Tibial nerve (tissue), 4 donors: ENCODE data around the gene CAVIN1. TPM values are rescaled to one million over a fixed set of nuclear protein-coding genes. Genes with fewer than 3 reads are reported as not detected.
A peak's percentile ranks its signal among the peaks of the same experiment; 100 is the strongest.

Source experiments
- DNase-seq, 2 donors: peaks; one replicate each; pipeline ENCODE4 v3.0.0-alpha.2; 2019; ENCODE audit warnings: low spot score in 2 of 2
- H3K27ac ChIP-seq, 4 donors: fragments of 200-600 bp; sonication (generic) in 3 of 4; one replicate each; pipeline ENCODE4 v1.5.1; 2017 to 2019; ENCODE audit warnings: mild to moderate bottlenecking in 1 of 4
- H3K27me3 ChIP-seq, 2 donors: fragments of 200-600 bp; sonication (generic) in 1 of 2; one replicate each; pipeline versions ENCODE4 v1.5.1 to v1.6.0; 2017 to 2019
- H3K36me3 ChIP-seq, 3 donors: fragments of 200-600 bp; sonication (generic); one replicate each; pipeline ENCODE4 v1.5.1; 2018 to 2019
- H3K4me1 ChIP-seq, 4 donors: fragments of 200-600 bp; sonication (generic) in 3 of 4; one replicate each; pipeline ENCODE4 v1.5.1; 2017 to 2019
- H3K4me3 ChIP-seq, 4 donors: fragments of 200-600 bp; sonication (generic) in 3 of 4; one replicate each; pipeline ENCODE4 v1.5.1; 2017 to 2019; ENCODE audit warnings: mild to moderate bottlenecking in 1 of 4, moderate library complexity in 1 of 4
- H3K9me3 ChIP-seq, 4 donors: fragments of 200-600 bp; sonication (generic) in 3 of 4; one replicate each; pipeline ENCODE4 v1.5.1; 2017 to 2019
- EP300 ChIP-seq, 2 donors: sonication (generic); formaldehyde crosslinking; IDR thresholded peaks; one replicate each; pipeline ENCODE4 v1.6.1; 2017; ENCODE audit warnings: antibody characterized with exemption in 2 of 2, mild to moderate bottlenecking in 1 of 2
- POLR2A ChIP-seq, 2 donors: fragments of 450-650 bp; IDR thresholded peaks; one replicate each; pipeline ENCODE4 v1.6.1; 2017; ENCODE audit warnings: antibody characterized with exemption in 2 of 2, mild to moderate bottlenecking in 2 of 2, moderate library complexity in 2 of 2
- WGBS, 2 donors: methylation state at CpG; one replicate each; pipeline ENCODE4 v1.1.5; 2018; 5-methylcytosine and 5-hydroxymethylcytosine counted together
- total RNA-seq, 4 donors: library from RNA; depleted of rRNA; stranded (reverse); fragments of >200 nt; gene quantifications; one replicate each; pipeline ENCODE4 v1.1.0, GENCODE V29; 2016
- TF ChIP-seq, protein P1 (sequence below), 5 experiments: fragments of 200-600 bp in 3 of 5; fragments of 450-650 bp in 2 of 5; sonication (generic) in 3 of 5; IDR thresholded peaks; one replicate each; pipeline ENCODE4 v1.5.1; 2016 to 2019; ENCODE audit warnings: antibody characterized with exemption in 5 of 5, mild to moderate bottlenecking in 3 of 5, moderate library complexity in 2 of 5

The CAVIN1 gene
- total RNA-seq, 4 donors from 2014 or later = 441 to 784 (median 706) TPM

DNA sequence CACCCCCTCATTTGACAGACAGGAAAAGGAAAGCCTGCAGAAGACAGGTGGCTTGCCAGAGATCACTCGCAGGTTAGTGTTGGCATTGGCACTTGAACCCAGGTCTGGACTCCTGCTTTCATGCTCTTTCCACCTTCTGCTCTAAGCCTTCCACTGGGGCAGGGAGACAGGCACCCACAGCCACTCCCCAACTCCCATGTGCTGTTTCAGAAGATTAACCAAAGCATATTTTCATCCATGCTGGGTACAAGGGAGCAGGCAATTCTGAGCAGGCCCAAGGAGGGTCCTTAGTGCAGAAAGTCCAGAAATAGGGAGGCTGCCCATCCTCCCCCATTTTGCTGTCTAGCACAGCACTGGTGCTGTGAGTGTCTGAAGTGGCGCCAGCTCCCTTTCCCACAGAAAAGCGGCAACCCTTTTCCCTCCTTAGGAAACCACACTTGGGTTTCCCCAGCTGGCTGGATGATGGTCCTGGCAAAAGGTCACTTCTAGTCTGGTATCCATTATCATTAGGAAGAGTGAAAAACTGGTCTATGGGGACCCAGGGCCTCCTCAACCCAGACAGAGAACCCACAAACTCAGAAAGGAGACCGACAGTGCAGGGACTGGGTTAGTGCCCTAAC, 2.0 kb upstream of the CAVIN1 start:
- peak overlapping the region in 3 of 4 donors; percentile 17 to 99 (median 96) for H3K27ac ChIP-seq
- no peaks in the 10 kb centered on the region for H3K9me3 ChIP-seq
- DNase-seq = no peak
- TF ChIP-seq EP300 (IDR thresholded peaks at IDR 0.05) (no peak), POLR2A (IDR thresholded peaks at IDR 0.05) (no peak)
- TF ChIP-seq, protein P1, sequence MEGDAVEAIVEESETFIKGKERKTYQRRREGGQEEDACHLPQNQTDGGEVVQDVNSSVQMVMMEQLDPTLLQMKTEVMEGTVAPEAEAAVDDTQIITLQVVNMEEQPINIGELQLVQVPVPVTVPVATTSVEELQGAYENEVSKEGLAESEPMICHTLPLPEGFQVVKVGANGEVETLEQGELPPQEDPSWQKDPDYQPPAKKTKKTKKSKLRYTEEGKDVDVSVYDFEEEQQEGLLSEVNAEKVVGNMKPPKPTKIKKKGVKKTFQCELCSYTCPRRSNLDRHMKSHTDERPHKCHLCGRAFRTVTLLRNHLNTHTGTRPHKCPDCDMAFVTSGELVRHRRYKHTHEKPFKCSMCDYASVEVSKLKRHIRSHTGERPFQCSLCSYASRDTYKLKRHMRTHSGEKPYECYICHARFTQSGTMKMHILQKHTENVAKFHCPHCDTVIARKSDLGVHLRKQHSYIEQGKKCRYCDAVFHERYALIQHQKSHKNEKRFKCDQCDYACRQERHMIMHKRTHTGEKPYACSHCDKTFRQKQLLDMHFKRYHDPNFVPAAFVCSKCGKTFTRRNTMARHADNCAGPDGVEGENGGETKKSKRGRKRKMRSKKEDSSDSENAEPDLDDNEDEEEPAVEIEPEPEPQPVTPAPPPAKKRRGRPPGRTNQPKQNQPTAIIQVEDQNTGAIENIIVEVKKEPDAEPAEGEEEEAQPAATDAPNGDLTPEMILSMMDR (IDR thresholded peaks at IDR 0.05) = no peak
- peaks cover 0 to 53% (median 30%) of the 10 kb centered on the region in 4 donors for H3K4me1 ChIP-seq
- 48 to 68% methylated on average over 4 of the region's 4 CpGs for WGBS, 2 donors
- H3K27me3 ChIP-seq = no peaks in the 10 kb centered on the region
- H3K36me3 ChIP-seq = no peaks in the 10 kb centered on the region
- no peak overlapping the region for H3K4me3 ChIP-seq

DNA sequence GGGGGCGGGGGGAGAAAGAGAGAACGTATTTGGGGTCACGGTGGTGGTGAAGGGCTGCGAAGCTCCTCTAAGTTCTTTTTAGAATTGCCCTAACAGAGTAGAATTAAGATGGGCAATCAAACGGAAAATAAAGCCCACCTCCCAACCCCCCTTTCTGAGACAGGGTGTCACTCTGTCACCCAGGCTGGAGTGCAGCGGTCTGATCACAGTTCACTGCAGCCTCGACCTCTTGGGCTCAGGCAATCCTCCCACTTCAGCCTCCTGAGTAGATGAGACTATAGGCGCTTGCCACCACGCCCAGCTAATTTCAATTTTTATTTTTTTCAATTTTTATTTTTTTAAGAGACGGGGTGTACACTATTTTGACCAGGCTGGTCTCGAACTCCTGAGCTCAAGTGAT, 710 bp upstream of the CAVIN1 start:
- Histone ChIP-seq H3K27ac (peak overlapping the region; percentile 63 to 99 (median 90)), H3K4me3 (peak overlapping the region; percentile 60 to 98 (median 84)), H3K27me3 (no peaks in the 10 kb centered on the region), H3K36me3 (no peaks in the 10 kb centered on the region), H3K9me3 (no peaks in the 10 kb centered on the region), H3K4me1 (peaks cover 0 to 60% (median 27%) of the 10 kb centered on the region in 4 donors)
- 53 to 60% methylated on average over 11 of the region's 11 CpGs for WGBS, 2 donors
- DNase-seq = no peak
- TF ChIP-seq POLR2A (IDR thresholded peaks at IDR 0.05) (no peak), EP300 (IDR thresholded peaks at IDR 0.05) (no peak)
- TF ChIP-seq, protein P1 (IDR thresholded peaks at IDR 0.05) = no peak

DNA sequence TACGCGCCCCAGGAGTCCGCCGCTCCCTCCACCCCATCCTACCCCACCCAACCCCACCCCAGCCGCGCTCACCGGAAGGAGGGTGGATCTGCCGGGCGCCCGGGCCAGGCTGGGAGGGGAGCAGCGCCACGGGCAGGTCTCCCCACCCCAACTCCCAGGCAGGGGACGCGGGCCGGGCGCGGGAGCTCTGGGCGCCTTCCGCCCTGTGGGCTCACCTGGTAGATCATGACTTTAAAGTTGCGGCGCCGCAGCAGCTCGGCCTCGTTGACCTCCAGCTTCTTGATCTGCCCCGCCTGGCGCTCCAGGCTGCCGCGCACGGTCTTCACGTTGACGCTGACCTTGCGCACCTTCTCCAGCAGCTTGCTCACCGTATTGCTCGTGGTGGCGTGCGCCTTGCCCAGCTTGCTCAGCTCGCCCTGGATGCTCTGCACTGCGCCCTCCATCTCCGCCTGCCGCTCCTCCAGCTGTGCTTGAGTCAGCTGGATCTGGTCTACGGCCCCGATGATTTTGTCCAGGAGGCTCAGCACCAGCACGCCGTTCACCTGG, 571 bp downstream of the CAVIN1 start:
- TF ChIP-seq EP300 (IDR thresholded peaks at IDR 0.05) (no peak), POLR2A (IDR thresholded peaks at IDR 0.05) (no peak)
- TF ChIP-seq, protein P1 (IDR thresholded peaks at IDR 0.05) = no peak
- no peaks in the 10 kb centered on the region for H3K9me3 ChIP-seq
- 0 to 1% methylated on average over 30 to 38 of the region's 44 CpGs for WGBS, 2 donors
- H3K4me1 ChIP-seq = peaks cover 0 to 62% (median 27%) of the 10 kb centered on the region in 4 donors
- DNase-seq = no peak
- peak overlapping the region; percentile 85 to 99 (median 92) for H3K27ac ChIP-seq
- H3K27me3 ChIP-seq = no peaks in the 10 kb centered on the region
- H3K4me3 ChIP-seq = peak overlapping the region; percentile 60 to 98 (median 84)
- no peaks in the 10 kb centered on the region for H3K36me3 ChIP-seq

DNA sequence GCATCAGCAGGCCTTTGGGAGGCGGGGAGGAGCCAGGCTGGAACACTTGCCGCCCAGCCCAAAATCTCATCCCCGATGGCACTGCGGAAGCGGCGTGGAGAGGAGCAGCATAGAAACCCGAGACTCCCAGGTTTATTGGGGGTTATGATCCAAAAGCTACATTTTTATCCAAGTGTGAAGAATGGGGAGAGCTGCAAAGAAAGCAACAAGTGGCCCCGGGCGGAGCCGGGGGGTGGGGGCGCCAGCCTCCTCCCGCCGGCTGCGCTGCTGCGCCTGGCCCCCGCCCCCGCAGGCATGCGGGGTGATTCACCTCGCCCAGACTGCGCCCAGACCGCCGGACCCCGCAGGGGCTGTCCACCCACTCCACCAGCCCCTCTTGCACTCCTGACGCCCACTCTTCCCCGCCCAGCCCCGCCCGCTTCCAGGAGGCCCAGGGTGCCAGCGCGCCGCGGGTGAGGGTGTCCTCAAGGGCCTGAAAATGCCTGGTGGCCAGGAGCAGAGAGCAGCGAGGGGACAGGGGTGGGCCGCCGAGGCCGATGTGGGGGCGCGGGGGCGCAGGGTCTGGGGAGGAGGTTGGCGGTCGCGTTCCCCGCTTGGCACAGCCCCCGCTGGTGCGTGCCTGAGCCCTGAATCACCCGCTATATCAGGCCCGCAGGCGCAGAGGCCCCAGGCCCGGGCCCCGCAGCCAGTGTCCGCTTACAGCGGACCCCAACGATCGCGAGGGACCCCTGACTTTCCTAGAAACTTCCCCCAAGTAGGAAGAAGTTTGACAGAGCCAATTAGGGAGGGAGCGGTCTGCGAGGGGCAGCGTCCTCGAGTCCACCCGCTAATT, 1.3 kb downstream of the CAVIN1 start:
- WGBS, 2 donors = 0 to 3% methylated on average over 49 to 52 of the region's 59 CpGs
- TF ChIP-seq EP300 (IDR thresholded peaks at IDR 0.05) (peak in 1 of 2 donors; percentile 66), POLR2A (IDR thresholded peaks at IDR 0.05) (peak in 1 of 2 donors; percentile 20)
- TF ChIP-seq, protein P1 (IDR thresholded peaks at IDR 0.05) = no peak

More for the DNA sequence above, 1.3 kb downstream of the CAVIN1 start:
- peak overlapping the region; percentile 85 to 99 (median 92) for H3K27ac ChIP-seq
- no peaks in the 10 kb centered on the region for H3K27me3 ChIP-seq
- no peak for DNase-seq
- H3K4me1 ChIP-seq = peaks cover 0 to 69% (median 28%) of the 10 kb centered on the region in 4 donors
- peak overlapping the region; percentile 60 to 98 (median 84) for H3K4me3 ChIP-seq
- H3K9me3 ChIP-seq = no peaks in the 10 kb centered on the region
- H3K36me3 ChIP-seq = no peaks in the 10 kb centered on the region
